ENCODE results near the gene GNG4.

DNA sequence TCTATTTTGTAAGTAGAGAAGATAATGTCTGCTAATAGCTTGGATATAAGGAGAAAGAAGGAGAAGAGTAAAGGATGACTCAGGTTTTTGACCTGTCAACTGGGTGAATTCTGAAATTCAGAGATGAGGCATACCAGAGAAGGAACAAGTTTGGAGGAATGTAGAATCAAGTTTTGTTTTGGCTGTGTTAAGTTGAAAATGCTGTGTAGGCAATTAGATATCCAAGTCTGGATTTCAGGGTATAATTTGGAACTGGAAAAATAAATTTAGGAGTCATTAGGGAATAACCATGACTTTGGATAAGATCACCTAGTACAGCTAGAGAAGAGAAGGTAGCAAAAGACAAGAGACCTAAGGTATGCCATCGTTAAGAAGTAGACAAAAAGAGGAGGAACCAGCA, 22.4 kb upstream of the GNG4 start:
- TF ChIP-seq POLR2A (IDR thresholded peaks at IDR 0.05; ENCODE audit: low read depth, low read length) (no peak), POU2F2 (IDR thresholded peaks at IDR 0.05; ENCODE audit: low read depth, low read length) (no peak)
